Chondrocyte (in vitro differentiated cells): ENCODE data around the gene SGCD. TPM values are rescaled to one million over a fixed set of nuclear protein-coding genes. Genes with fewer than 3 reads are reported as not detected.

ENCODE experiments used
- DNase-seq: peaks from one replicate; pipeline ENCODE4 v3.0.0; 2021; ENCODE audit warnings: mixed read lengths, low spot score
- H3K27ac Mint-ChIP-seq: one replicate; pipeline ENCODE4 v1.8.0; 2021; ENCODE audit warnings: mild to moderate bottlenecking, moderate library complexity, mixed read lengths; ENCODE audit not compliant: unreplicated experiment
- H3K27me3 Mint-ChIP-seq: 2 replicates; pipeline ENCODE4 v1.8.0; 2021; ENCODE audit warnings: low read depth, mixed read lengths
- H3K36me3 Mint-ChIP-seq: 2 replicates; pipeline ENCODE4 v1.8.0; 2021; ENCODE audit warnings: low read depth, mixed read lengths
- H3K4me1 Mint-ChIP-seq: 2 replicates; pipeline ENCODE4 v1.8.0; 2021; ENCODE audit warnings: low read depth, mild to moderate bottlenecking, mixed read lengths
- H3K4me3 Mint-ChIP-seq: one replicate; pipeline ENCODE4 v1.8.0; 2021; ENCODE audit warnings: mild to moderate bottlenecking, moderate library complexity, mixed read lengths; ENCODE audit not compliant: unreplicated experiment
- H3K9me3 Mint-ChIP-seq: 2 replicates; pipeline ENCODE4 v1.8.0; 2021; ENCODE audit warnings: low read depth, mixed read lengths
- total RNA-seq: library from RNA; stranded (reverse); gene quantifications from 3 replicates; pipeline ENCODE4 v1.2.1, GENCODE V29; 2021
- TF ChIP-seq, protein P1 (sequence below): fragments of 200-600 bp; sonication (generic); IDR thresholded peaks from 2 replicates; pipeline ENCODE4 v1.5.0; 2021; ENCODE audit warnings: antibody characterized with exemption, mild to moderate bottlenecking, moderate library complexity

Gene SGCD
- total RNA-seq, 1 donor from 2014 or later = 8.4 TPM

DNA sequence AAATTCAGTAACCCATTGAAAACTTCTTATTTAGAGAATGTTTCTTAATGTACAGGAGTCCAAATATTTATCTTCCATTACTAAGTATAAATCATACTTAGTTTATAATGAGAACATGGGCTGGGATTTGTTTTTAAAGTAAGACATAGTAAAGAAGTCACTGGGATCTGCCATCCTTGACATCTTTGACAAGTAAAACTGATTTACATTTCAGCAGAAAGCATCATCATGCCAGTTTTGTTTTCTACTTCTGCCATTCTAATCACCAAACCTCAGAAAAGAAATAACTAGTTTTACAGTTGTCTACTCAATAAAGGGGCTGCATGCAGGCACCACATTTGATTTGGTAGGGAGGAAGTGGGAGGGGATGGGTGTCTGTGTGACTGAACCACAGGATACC is 301.5 kb downstream of the SGCD start:
- no peak overlapping the region for H3K27ac Mint-ChIP-seq
- no peaks in the 10 kb centered on the region for H3K9me3 Mint-ChIP-seq
- H3K27me3 Mint-ChIP-seq = no peaks in the 10 kb centered on the region
- no peak overlapping the region for H3K4me3 Mint-ChIP-seq
- DNase-seq = no peak
- H3K36me3 Mint-ChIP-seq = no peaks in the 10 kb centered on the region
- H3K4me1 Mint-ChIP-seq = no peaks in the 10 kb centered on the region
- TF ChIP-seq, protein P1, sequence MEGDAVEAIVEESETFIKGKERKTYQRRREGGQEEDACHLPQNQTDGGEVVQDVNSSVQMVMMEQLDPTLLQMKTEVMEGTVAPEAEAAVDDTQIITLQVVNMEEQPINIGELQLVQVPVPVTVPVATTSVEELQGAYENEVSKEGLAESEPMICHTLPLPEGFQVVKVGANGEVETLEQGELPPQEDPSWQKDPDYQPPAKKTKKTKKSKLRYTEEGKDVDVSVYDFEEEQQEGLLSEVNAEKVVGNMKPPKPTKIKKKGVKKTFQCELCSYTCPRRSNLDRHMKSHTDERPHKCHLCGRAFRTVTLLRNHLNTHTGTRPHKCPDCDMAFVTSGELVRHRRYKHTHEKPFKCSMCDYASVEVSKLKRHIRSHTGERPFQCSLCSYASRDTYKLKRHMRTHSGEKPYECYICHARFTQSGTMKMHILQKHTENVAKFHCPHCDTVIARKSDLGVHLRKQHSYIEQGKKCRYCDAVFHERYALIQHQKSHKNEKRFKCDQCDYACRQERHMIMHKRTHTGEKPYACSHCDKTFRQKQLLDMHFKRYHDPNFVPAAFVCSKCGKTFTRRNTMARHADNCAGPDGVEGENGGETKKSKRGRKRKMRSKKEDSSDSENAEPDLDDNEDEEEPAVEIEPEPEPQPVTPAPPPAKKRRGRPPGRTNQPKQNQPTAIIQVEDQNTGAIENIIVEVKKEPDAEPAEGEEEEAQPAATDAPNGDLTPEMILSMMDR = no peak

DNA sequence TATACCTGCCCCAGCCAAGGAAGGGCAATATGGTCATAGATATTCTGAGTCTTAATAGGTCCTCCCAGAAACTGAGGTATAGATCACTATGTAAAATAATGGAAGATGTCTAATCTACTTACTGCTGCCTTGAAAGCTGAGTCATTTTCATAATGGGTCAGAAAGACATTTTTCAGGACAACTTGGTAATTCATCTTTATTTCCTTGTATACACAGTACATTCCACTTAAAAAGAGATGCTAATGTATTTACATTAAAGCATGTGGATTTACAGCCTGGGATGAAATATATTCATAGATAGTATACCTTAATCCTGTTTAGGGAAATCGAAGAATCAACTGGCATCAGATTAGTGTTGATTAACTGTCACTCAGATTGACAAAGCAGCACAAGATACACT is 304.0 kb downstream of the SGCD start:
- TF ChIP-seq, protein P1 = no peak
- Mint-ChIP-seq H3K9me3 (no peaks in the 10 kb centered on the region), H3K36me3 (no peaks in the 10 kb centered on the region), H3K4me1 (no peaks in the 10 kb centered on the region), H3K27ac (no peak overlapping the region), H3K27me3 (no peaks in the 10 kb centered on the region), H3K4me3 (no peak overlapping the region)
- no peak for DNase-seq

DNA sequence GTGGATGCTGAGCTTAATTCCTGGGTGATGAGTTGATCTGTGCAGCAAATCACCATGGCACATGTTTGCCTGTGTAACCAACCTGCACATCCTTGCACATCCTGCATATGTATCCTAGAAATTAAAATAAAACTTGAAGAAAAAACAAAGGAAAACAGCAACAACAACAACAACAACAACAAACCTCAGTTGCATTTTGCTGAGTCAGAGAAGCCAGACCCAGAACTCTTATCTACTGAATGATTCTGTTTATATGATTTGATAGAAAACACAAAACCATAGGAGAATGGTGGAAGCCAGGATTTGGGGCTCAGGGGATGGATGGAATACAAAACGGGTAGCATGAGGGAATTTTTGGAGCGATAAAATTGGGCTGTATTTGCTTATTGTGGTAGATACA is 307.3 kb downstream of the SGCD start:
- Mint-ChIP-seq H3K9me3 (peaks cover 3% of the 10 kb centered on the region), H3K4me1 (no peaks in the 10 kb centered on the region), H3K36me3 (no peaks in the 10 kb centered on the region), H3K27ac (no peak overlapping the region), H3K4me3 (no peak overlapping the region), H3K27me3 (no peaks in the 10 kb centered on the region)
- DNase-seq = no peak
- TF ChIP-seq, protein P1 = no peak

DNA sequence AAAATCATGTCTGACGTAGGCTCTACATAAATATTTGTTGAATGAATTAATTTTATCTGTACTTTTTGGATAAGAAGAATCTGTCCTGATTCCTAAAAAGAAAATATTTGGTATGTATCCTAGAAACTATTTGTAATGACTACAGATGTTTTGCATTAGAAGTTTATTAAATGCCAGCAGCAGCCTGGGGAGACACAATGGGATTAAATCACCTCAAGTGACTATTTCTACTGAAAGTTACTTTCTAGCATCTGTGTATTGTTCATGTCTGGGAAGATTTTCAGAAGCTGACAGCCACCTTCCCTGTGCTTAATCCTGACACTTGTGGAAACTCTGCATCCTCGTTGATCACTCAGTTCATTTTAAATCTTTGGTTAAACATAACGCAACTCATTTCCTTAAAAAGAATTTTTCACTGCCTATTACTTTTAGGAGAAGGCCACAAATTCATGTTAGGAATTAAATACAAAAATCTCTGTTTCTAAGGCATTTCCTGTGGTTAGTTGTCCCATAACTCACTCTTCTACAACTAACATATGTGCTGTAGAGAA is 313.8 kb downstream of the SGCD start:
- TF ChIP-seq, protein P1 = no peak
- no peak for DNase-seq
- H3K4me3 Mint-ChIP-seq = no peak overlapping the region
- H3K27ac Mint-ChIP-seq = peak overlapping the region; percentile 29
- H3K36me3 Mint-ChIP-seq = no peaks in the 10 kb centered on the region
- peaks cover 20% of the 10 kb centered on the region for H3K4me1 Mint-ChIP-seq
- H3K9me3 Mint-ChIP-seq = peaks cover 3% of the 10 kb centered on the region
- H3K27me3 Mint-ChIP-seq = no peaks in the 10 kb centered on the region

DNA sequence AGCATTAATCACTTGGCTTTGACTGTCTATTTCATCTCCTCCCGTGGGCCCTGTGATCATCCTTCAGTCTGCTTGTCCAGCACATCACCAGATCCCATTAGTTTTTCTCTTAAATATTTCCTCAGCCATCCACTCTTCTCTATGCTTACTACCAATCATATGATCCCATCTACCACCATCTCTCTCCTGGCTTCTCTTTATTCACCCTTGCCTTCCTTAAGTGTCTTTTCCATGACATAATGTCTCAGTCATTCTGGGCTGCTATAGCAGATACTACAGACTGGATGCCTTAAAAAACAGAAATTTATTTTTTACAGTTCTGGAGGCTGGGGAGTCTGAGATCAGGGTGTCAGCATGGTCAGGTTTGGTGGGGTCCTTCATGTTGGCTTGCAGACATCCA is 314.7 kb downstream of the SGCD start:
- peak overlapping the region; percentile 76 for H3K27ac Mint-ChIP-seq
- H3K36me3 Mint-ChIP-seq = no peaks in the 10 kb centered on the region

More for the DNA sequence above, 314.7 kb downstream of the SGCD start:
- peaks cover 3% of the 10 kb centered on the region for H3K9me3 Mint-ChIP-seq
- no peak overlapping the region for H3K4me3 Mint-ChIP-seq
- TF ChIP-seq, protein P1 = no peak
- no peaks in the 10 kb centered on the region for H3K27me3 Mint-ChIP-seq
- DNase-seq = no peak
- H3K4me1 Mint-ChIP-seq = peaks cover 21% of the 10 kb centered on the region
